ENCODE measurements around the gene DOK3.
A peak's percentile ranks its signal among the peaks of the same experiment; 100 is the strongest.
"Not testable (repeated sequence)": the region's sequence is repeated elsewhere in the genome, so short reads cannot be mapped to it uniquely, and the experiment has no call there.

Gene DOK3

GRCh38 chr5:177535125-177535524 is 25.5 kb upstream of the DOK3 start:
- H3K4me3 ChIP-seq (ENCODE audit: low read length in 2 of 2), result no peak overlapping the region
- no peaks in the 10 kb centered on the region for H3K27me3 ChIP-seq (ENCODE audit: control insufficient read depth in 1 of 2, insufficient read depth in 2 of 2, low read length in 2 of 2)
- no peak overlapping the region for H3K9ac ChIP-seq (ENCODE audit: low read length in 2 of 2)
- H3K4me1 ChIP-seq (ENCODE audit: control insufficient read depth, insufficient read depth, low read length), result peaks cover 40% of the 10 kb centered on the region
- no peak overlapping the region for H3K27ac ChIP-seq (ENCODE audit: low read length)
- H3K9me3 ChIP-seq (ENCODE audit: control insufficient read depth in 2 of 2, low read length in 2 of 2), result no peaks in the 10 kb centered on the region
- peaks cover 30 to 41% of the 10 kb centered on the region in 2 donors for H3K36me3 ChIP-seq (ENCODE audit: control insufficient read depth in 2 of 2, insufficient read depth in 2 of 2, low read length in 2 of 2)

- H3K9me3 ChIP-seq (ENCODE audit: control insufficient read depth in 2 of 2, low read length in 2 of 2); H3K27ac ChIP-seq (ENCODE audit: low read length); H3K27me3 ChIP-seq (ENCODE audit: control insufficient read depth in 1 of 2, insufficient read depth in 2 of 2, low read length in 2 of 2); H3K4me3 ChIP-seq (ENCODE audit: low read length in 2 of 2); H3K9ac ChIP-seq (ENCODE audit: low read length in 2 of 2): not testable (repeated sequence)
- peaks cover 34% of the 10 kb centered on the region for H3K4me1 ChIP-seq (ENCODE audit: control insufficient read depth, insufficient read depth, low read length)
- peaks cover 37 to 47% of the 10 kb centered on the region in 2 donors for H3K36me3 ChIP-seq (ENCODE audit: control insufficient read depth in 2 of 2, insufficient read depth in 2 of 2, low read length in 2 of 2)
These were observed 24.8 kb upstream of the DOK3 start for GRCh38 chr5:177534433-177534832.

- Histone ChIP-seq H3K36me3 (ENCODE audit: control insufficient read depth in 2 of 2, insufficient read depth in 2 of 2, low read length in 2 of 2) (peaks cover 55 to 59% of the 10 kb centered on the region in 2 donors), H3K9me3 (ENCODE audit: control insufficient read depth in 2 of 2, low read length in 2 of 2) (no peaks in the 10 kb centered on the region), H3K27ac (ENCODE audit: low read length) (no peak overlapping the region), H3K4me3 (ENCODE audit: low read length in 2 of 2) (no peak overlapping the region), H3K9ac (ENCODE audit: low read length in 2 of 2) (no peak overlapping the region), H3K27me3 (ENCODE audit: control insufficient read depth in 1 of 2, insufficient read depth in 2 of 2, low read length in 2 of 2) (no peaks in the 10 kb centered on the region), H3K4me1 (ENCODE audit: control insufficient read depth, insufficient read depth, low read length) (peaks cover 3% of the 10 kb centered on the region)
These were observed 21.7 kb upstream of the DOK3 start for GRCh38 chr5:177531209-177531940.

- H3K36me3 ChIP-seq (ENCODE audit: control insufficient read depth in 2 of 2, insufficient read depth in 2 of 2, low read length in 2 of 2), result peaks cover 58 to 67% of the 10 kb centered on the region in 2 donors
- peak overlapping the region in 1 of 2 donors; percentile 42 for H3K9ac ChIP-seq (ENCODE audit: low read length in 2 of 2)
- H3K4me1 ChIP-seq (ENCODE audit: control insufficient read depth, insufficient read depth, low read length), result peaks cover 1% of the 10 kb centered on the region
- no peaks in the 10 kb centered on the region for H3K9me3 ChIP-seq (ENCODE audit: control insufficient read depth in 2 of 2, low read length in 2 of 2)
- H3K27ac ChIP-seq (ENCODE audit: low read length), result no peak overlapping the region
- no peak overlapping the region for H3K4me3 ChIP-seq (ENCODE audit: low read length in 2 of 2)
- H3K27me3 ChIP-seq (ENCODE audit: control insufficient read depth in 1 of 2, insufficient read depth in 2 of 2, low read length in 2 of 2), result no peaks in the 10 kb centered on the region
These were observed 21.0 kb upstream of the DOK3 start for GRCh38 chr5:177530638-177531037.

GRCh38 chr5:177529247-177530203 is 19.9 kb upstream of the DOK3 start:
- H3K4me3 ChIP-seq (ENCODE audit: low read length in 2 of 2), result no peak overlapping the region
- no peak overlapping the region for H3K27ac ChIP-seq (ENCODE audit: low read length)
- H3K9me3 ChIP-seq (ENCODE audit: control insufficient read depth in 2 of 2, low read length in 2 of 2), result no peaks in the 10 kb centered on the region
- H3K4me1 ChIP-seq (ENCODE audit: control insufficient read depth, insufficient read depth, low read length), result peaks cover 11% of the 10 kb centered on the region
- H3K9ac ChIP-seq (ENCODE audit: low read length in 2 of 2), result no peak overlapping the region
- no peaks in the 10 kb centered on the region for H3K27me3 ChIP-seq (ENCODE audit: control insufficient read depth in 1 of 2, insufficient read depth in 2 of 2, low read length in 2 of 2)
- peaks cover 64 to 75% of the 10 kb centered on the region in 2 donors for H3K36me3 ChIP-seq (ENCODE audit: control insufficient read depth in 2 of 2, insufficient read depth in 2 of 2, low read length in 2 of 2)

GRCh38 chr5:177528631-177529030 is 19.0 kb upstream of the DOK3 start:
- Histone ChIP-seq H3K4me1 (ENCODE audit: control insufficient read depth, insufficient read depth, low read length) (peaks cover 14% of the 10 kb centered on the region), H3K27ac (ENCODE audit: low read length) (no peak overlapping the region), H3K36me3 (ENCODE audit: control insufficient read depth in 2 of 2, insufficient read depth in 2 of 2, low read length in 2 of 2) (peaks cover 70 to 79% of the 10 kb centered on the region in 2 donors), H3K4me3 (ENCODE audit: low read length in 2 of 2) (no peak overlapping the region), H3K9ac (ENCODE audit: low read length in 2 of 2) (no peak overlapping the region), H3K9me3 (ENCODE audit: control insufficient read depth in 2 of 2, low read length in 2 of 2) (no peaks in the 10 kb centered on the region), H3K27me3 (ENCODE audit: control insufficient read depth in 1 of 2, insufficient read depth in 2 of 2, low read length in 2 of 2) (no peaks in the 10 kb centered on the region)

GRCh38 chr5:177527595-177527994 is 18.0 kb upstream of the DOK3 start:
- Histone ChIP-seq H3K27me3 (ENCODE audit: control insufficient read depth in 1 of 2, insufficient read depth in 2 of 2, low read length in 2 of 2) (no peaks in the 10 kb centered on the region), H3K9ac (ENCODE audit: low read length in 2 of 2) (no peak overlapping the region), H3K4me3 (ENCODE audit: low read length in 2 of 2) (no peak overlapping the region), H3K9me3 (ENCODE audit: control insufficient read depth in 2 of 2, low read length in 2 of 2) (no peaks in the 10 kb centered on the region), H3K4me1 (ENCODE audit: control insufficient read depth, insufficient read depth, low read length) (peaks cover 14% of the 10 kb centered on the region), H3K36me3 (ENCODE audit: control insufficient read depth in 2 of 2, insufficient read depth in 2 of 2, low read length in 2 of 2) (peaks cover 72 to 76% of the 10 kb centered on the region in 2 donors), H3K27ac (ENCODE audit: low read length) (no peak overlapping the region)

GRCh38 chr5:177526791-177527190 is 17.2 kb upstream of the DOK3 start:
- Histone ChIP-seq H3K4me1 (ENCODE audit: control insufficient read depth, insufficient read depth, low read length) (peaks cover 14% of the 10 kb centered on the region), H3K9ac (ENCODE audit: low read length in 2 of 2) (no peak overlapping the region), H3K27me3 (ENCODE audit: control insufficient read depth in 1 of 2, insufficient read depth in 2 of 2, low read length in 2 of 2) (no peaks in the 10 kb centered on the region), H3K27ac (ENCODE audit: low read length) (no peak overlapping the region), H3K9me3 (ENCODE audit: control insufficient read depth in 2 of 2, low read length in 2 of 2) (no peaks in the 10 kb centered on the region), H3K4me3 (ENCODE audit: low read length in 2 of 2) (no peak overlapping the region), H3K36me3 (ENCODE audit: control insufficient read depth in 2 of 2, insufficient read depth in 2 of 2, low read length in 2 of 2) (peaks cover 64 to 73% of the 10 kb centered on the region in 2 donors)

GRCh38 chr5:177526191-177526590 is 16.6 kb upstream of the DOK3 start:
- Histone ChIP-seq H3K4me1 (ENCODE audit: control insufficient read depth, insufficient read depth, low read length) (peaks cover 17% of the 10 kb centered on the region), H3K27ac (ENCODE audit: low read length) (no peak overlapping the region), H3K9ac (ENCODE audit: low read length in 2 of 2) (no peak overlapping the region), H3K27me3 (ENCODE audit: control insufficient read depth in 1 of 2, insufficient read depth in 2 of 2, low read length in 2 of 2) (no peaks in the 10 kb centered on the region), H3K4me3 (ENCODE audit: low read length in 2 of 2) (no peak overlapping the region), H3K36me3 (ENCODE audit: control insufficient read depth in 2 of 2, insufficient read depth in 2 of 2, low read length in 2 of 2) (peaks cover 65 to 75% of the 10 kb centered on the region in 2 donors), H3K9me3 (ENCODE audit: control insufficient read depth in 2 of 2, low read length in 2 of 2) (no peaks in the 10 kb centered on the region)

GRCh38 chr5:177524941-177525655 is 15.5 kb upstream of the DOK3 start:
- H3K36me3 ChIP-seq (ENCODE audit: control insufficient read depth in 2 of 2, insufficient read depth in 2 of 2, low read length in 2 of 2), result peaks cover 66 to 78% of the 10 kb centered on the region in 2 donors
- H3K9ac ChIP-seq (ENCODE audit: low read length in 2 of 2), result peak overlapping the region in 1 of 2 donors; percentile 29
- no peak overlapping the region for H3K27ac ChIP-seq (ENCODE audit: low read length)

More at GRCh38 chr5:177524941-177525655, 15.5 kb upstream of the DOK3 start:
- no peak overlapping the region for H3K4me3 ChIP-seq (ENCODE audit: low read length in 2 of 2)
- H3K9me3 ChIP-seq (ENCODE audit: control insufficient read depth in 2 of 2, low read length in 2 of 2), result no peaks in the 10 kb centered on the region
- no peaks in the 10 kb centered on the region for H3K27me3 ChIP-seq (ENCODE audit: control insufficient read depth in 1 of 2, insufficient read depth in 2 of 2, low read length in 2 of 2)
- peaks cover 17% of the 10 kb centered on the region for H3K4me1 ChIP-seq (ENCODE audit: control insufficient read depth, insufficient read depth, low read length)
